Skin epidermis (tissue), 12 donors: ENCODE data around the gene KLK1.
"Not testable (repeated sequence)": the region's sequence is repeated elsewhere in the genome, so short reads cannot be mapped to it uniquely, and the experiment has no call there.

Experiments used
- H3K27ac ChIP-seq, 21 experiments: fragments of 200-600 bp; sonication (generic) in 11 of 21; one replicate each; pipeline ENCODE4 v1.5.0; 2020; ENCODE audit warnings: mild to moderate bottlenecking in 3 of 21, inconsistent platforms in 2 of 21, moderate library complexity in 2 of 21
- H3K4me3 ChIP-seq, 7 experiments: fragments of 200-600 bp; sonication (generic) in 2 of 7; one replicate each; pipeline ENCODE4 v1.5.0; 2020; ENCODE audit warnings: inconsistent platforms in 2 of 7, mild to moderate bottlenecking in 2 of 7, moderate library complexity in 1 of 7

Gene KLK1

GRCh38 chr19:50773454-50773853 lies 50.1 kb downstream of the KLK1 start:
- H3K4me3 ChIP-seq, H3K27ac ChIP-seq: not testable (repeated sequence)

- not testable (repeated sequence) for H3K4me3 ChIP-seq, H3K27ac ChIP-seq
Measured at GRCh38 chr19:50772912-50773311, 50.7 kb downstream of the KLK1 start.

GRCh38 chr19:50772476-50772875 lies 51.1 kb downstream of the KLK1 start:
- H3K27ac ChIP-seq = no peak overlapping the region
- H3K4me3 ChIP-seq = no peak overlapping the region

GRCh38 chr19:50770888-50771287 lies 52.7 kb downstream of the KLK1 start:
- Histone ChIP-seq H3K4me3 (no peak overlapping the region), H3K27ac (no peak overlapping the region)

- H3K27ac ChIP-seq = not testable (repeated sequence)
Measured at GRCh38 chr19:50770164-50770563, 53.4 kb downstream of the KLK1 start, which contains the start of gene GPR32. GPR32 (plus strand) TSS chr19:50770464; CDS start chr19:50770601, 137 bp downstream.

More at GRCh38 chr19:50770164-50770563, 53.4 kb downstream of the KLK1 start, which contains the start of gene GPR32:
- not testable (repeated sequence) for H3K4me3 ChIP-seq
